Measurements from ENCODE around the gene ZNRF1. TPM values are rescaled to one million over a fixed set of nuclear protein-coding genes. Genes with fewer than 3 reads are reported as not detected.
A peak's percentile ranks its signal among the peaks of the same experiment; 100 is the strongest.
"Not testable (repeated sequence)": the region's sequence is repeated elsewhere in the genome, so short reads cannot be mapped to it uniquely, and the experiment has no call there.

Gene ZNRF1
- total RNA-seq, 2 donors from 2014 or later, result 16.7 to 17.5 TPM

DNA sequence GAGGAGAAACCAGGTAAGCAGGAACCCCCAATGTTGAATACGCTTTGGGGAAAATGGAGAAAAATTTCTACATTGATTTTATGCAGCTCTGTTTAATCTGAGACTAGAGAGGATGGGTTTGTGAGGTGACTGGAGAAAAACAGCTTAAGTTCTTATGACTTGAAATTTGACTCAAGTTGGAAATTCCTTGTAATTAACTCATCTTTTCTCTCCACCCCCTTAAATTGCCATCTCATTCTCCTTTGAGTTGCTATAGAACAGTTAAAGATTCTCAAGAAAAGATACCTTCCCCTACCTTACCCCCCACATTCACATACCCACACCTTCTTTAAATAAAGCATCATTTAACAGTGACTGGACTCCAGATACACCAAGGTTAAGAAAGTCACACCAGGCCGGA is 24.2 kb downstream of the ZNRF1 start:
- DNase-seq (no peak), ATAC-seq (no peak)
- intact Hi-C loops (cut with DNase I), result no loop called here

DNA sequence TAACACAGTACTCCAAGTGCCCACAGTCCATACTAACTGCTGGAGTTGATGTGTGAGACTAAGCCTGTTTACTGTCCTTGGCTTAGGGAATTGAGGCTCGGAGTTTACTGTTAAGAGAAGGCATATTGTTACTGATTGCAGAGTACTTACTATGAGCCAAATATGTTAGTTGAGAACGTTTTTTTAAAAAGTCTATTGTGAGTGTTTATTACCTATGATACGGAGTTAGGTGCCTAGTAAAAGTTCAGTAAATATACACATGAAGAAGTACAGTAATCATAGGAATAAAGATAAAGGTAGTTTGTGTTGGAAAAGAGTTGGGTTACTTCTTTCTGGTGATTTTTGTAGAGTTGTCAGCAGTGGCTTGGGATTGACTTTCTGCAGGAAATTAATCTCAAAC is 25.4 kb downstream of the ZNRF1 start:
- no peak for ATAC-seq
- intact Hi-C loops (cut with DNase I), result no loop called here
- no peak for DNase-seq

DNA sequence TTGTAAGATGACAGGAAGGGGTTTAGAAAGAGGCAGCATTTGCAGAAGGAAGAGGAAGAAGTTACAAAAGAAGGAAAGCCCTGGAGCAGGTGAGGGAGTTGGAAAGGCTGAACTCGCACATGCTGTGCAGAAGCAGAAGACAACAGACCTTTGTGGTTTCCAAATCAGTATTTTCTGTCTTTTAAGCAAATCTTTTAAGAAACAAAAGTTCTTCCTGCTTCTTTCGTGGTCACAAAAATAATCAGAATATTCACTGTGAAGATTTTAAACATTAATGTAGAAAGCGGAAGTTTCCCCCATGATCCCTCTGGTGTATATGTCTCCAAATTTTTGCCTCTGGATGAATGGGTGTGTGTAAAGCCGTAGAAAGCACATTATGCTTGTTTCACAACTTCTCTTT is 25.8 kb downstream of the ZNRF1 start:
- no peak for ATAC-seq
- DNase-seq, result no peak
- intact Hi-C loops (cut with DNase I), result no loop called here

DNA sequence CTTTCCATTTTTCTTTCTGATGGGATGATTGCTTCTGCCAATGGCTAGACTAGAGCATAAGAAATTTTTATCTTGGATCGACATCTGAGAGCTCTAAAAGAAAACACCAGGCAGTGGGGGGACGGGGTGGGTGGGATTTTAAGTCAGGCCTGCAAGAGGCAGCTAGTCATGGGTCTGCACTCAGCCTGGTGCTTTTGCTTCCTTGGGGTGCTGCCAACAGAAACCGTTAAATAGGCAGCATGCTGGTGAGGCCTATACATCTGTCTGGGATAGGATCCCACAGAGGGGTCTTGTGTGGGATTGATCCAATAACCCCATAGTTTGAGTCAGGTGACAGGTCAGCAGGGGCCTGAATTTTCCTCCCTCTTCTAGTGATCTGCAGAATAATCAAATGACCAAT is 26.9 kb downstream of the ZNRF1 start:
- DNase-seq (no peak), ATAC-seq (peak in 1 of 2 donors; percentile 21)
- intact Hi-C loops (cut with DNase I), result no loop called here

DNA sequence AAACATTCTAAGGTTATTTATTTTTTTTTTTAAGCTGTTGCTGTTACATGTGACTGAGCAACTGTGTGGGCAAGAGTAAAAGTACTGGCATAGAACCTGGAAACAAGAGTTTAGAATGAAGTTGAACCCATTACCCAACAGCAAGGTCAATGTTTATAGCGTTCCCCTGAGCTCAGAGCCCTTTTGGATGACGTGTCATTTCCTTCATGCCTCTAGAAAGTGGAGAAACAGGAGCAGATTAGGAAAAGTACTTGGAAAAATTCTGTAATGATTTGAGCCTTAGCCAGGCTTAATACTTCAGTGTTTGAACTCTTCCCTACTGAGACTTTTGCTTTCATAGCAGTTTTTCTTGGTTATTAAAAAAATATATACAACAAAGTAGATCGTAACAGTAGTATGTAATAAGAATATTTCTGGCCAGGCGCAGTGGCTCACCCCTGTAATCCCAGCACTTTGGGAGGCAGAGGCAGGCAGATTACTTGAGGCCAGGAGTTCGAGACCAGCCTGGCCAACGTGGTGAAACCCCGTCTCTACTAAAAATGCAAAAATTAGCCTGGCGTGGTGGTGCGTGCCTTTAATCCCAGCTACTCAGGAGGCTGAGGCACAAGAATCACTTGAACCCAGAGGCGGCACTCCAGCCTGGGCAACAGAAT is 27.5 kb downstream of the ZNRF1 start:
- DNase-seq; intact Hi-C loops (cut with DNase I): not testable (repeated sequence)
- ATAC-seq, result peak; percentile 86 to 94

DNA sequence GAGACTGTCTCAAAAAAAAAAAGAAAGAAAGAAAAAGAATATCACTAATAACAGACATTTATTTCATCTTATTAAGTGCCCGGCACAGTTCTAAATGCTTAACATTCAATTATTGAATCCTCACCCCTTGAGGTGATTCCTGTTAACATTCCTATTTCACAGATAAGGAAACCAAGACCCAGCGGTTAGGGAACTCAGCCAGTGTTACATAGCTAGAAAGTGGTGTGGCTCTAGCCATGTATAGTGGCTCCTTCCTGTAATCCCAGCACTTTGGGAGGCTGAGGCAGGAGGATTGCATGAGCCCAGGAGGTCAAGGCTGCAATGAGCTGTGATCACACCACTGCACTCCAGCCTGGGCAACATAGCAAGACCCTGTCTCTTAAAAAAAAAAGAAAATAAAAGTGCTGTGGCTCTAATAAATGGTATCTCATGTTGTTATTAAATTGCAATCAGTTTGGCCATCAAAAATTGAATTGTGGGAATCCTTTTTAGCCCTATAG is 28.1 kb downstream of the ZNRF1 start:
- intact Hi-C loops (cut with DNase I), result no loop called here
- no peak for ATAC-seq
- DNase-seq, result no peak

DNA sequence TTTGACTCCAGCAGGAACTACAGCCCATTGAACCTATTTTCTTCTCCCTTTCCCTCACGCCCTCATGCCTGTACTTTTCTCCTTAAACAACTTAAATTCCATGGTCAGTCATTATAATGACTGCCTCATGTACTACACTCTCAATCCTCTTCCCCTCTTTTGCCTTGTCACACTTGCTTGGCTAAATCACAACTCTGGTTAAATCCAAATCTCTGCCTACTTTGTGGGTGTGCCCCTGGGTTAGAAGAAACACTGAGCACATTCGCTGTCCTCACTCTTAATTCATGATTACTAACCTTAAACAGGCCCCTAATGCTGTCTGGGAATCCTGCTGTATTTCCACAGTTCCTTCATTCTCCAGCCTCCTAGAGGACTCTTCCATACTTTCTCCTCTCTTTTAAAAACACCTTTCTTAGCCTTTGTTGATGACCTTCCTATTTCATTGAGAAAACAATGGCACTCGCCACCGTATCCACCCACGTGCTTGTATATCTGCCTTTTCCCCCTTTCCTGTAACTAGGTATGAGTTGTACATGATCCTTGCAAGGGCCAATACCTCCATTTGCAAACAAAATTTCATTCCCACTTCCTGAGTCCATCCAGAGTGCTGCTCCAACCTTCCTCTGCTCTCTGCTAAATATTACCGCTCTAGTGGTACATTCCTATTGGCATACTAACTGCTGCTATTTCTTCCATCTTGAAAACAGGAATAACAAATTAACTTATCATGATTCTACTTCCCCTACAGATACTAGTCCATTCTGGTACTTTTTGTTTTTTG is 28.9 kb downstream of the ZNRF1 start:
- ATAC-seq, result no peak
- intact Hi-C loops (cut with DNase I), result no loop called here
- DNase-seq, result no peak

DNA sequence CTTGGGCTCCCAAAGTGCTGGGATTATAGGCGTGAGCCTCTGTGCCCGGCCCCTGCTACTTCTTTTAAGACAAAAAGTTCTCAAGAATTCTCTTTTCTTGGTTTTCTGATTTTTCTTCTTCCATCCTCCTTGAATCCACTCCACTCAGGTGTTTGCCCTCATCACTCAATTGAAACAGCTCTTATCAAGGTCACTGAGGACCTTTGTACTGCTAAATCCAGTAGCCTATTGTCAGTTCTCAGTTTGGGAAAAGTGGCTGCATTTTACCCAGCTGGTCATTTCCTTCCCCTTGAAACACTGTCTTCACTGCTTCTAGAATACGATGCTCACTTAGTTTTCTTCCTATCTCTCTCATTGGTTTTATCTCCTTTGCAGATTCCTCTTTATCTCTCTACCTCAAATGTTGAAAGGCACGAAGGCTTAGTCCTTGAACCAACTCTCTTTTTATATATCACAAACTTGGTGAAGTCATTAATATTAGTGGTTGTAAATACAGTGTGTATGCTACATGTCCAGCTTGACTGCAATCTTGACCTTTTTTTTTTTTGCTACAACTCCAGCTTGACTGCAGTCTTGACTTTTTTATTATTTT is 29.8 kb downstream of the ZNRF1 start:
- intact Hi-C loops (cut with DNase I), result no loop called here
- no peak for ATAC-seq

DNA sequence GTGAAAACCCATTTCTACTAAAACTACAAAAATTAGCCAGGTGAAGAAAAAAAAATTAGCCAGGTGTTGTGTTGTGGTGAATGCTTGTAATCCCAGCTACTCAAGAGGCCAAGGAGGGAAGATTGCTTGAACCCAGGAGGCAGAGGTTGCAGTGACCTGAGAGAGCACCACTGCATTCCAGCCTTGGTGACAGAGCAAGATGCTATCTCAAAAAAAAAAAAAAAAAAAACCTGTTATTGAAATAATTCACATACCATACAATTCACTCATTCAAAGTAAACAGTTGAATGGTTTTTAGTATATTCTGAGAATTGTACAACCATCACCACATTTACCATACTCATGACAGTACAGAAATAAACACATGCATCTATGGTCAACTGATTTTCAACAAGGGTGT is 31.0 kb downstream of the ZNRF1 start:
- DNase-seq (no peak), ATAC-seq (no peak)
- intact Hi-C loops (cut with DNase I), result no loop called here

More for the DNA sequence above, 29.8 kb downstream of the ZNRF1 start:
- DNase-seq, result no peak

DNA sequence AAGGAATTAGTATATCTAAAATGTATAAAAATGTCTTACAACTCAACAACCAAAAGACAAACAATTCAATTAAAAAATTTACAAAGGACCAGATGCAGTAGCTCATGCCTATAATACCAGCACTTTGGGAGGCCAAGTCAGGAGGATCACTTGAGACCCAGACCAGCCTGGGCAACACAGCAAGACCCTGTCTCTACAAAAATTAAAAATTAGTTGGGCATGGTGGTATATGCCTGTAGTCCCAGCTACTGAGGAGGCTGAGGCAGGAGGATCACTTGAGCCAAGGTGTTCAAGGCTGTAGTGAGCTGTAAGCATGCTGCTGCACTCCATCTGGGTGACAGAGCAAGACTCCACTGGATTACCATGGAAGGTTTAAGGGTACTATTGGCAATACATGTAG is 33.8 kb downstream of the ZNRF1 start:
- ATAC-seq (no peak), DNase-seq (no peak)
- intact Hi-C loops (cut with DNase I), result no loop called here

DNA sequence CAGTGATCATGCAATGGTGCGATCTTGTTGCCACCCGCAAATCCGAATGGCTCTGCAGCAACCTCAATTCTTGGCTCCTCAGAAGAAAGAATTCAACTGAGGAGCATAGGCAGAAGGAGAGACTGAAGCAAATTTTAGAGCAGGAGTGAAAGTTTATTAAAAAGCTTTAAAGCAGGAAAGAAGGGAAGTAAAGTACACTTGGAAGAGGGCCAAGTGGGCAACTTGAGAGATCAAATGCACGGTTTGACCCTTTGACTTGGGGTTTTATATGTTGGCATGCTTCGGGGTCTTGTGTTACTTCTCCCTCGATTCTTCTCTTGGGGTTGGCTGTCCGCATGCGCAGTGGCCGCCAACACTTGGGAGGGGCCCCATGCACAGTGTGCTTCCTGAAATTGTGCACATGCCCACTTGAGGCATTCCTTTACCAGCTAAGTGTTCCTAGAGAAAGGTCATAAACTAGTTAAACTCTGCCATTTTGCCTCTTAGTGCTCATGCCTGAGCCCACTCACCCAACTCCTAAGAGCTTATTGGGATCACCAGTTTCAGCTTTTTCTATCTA is 36.7 kb downstream of the ZNRF1 start:
- ATAC-seq (no peak), DNase-seq (no peak)
- intact Hi-C loops (cut with DNase I), result no loop called here

DNA sequence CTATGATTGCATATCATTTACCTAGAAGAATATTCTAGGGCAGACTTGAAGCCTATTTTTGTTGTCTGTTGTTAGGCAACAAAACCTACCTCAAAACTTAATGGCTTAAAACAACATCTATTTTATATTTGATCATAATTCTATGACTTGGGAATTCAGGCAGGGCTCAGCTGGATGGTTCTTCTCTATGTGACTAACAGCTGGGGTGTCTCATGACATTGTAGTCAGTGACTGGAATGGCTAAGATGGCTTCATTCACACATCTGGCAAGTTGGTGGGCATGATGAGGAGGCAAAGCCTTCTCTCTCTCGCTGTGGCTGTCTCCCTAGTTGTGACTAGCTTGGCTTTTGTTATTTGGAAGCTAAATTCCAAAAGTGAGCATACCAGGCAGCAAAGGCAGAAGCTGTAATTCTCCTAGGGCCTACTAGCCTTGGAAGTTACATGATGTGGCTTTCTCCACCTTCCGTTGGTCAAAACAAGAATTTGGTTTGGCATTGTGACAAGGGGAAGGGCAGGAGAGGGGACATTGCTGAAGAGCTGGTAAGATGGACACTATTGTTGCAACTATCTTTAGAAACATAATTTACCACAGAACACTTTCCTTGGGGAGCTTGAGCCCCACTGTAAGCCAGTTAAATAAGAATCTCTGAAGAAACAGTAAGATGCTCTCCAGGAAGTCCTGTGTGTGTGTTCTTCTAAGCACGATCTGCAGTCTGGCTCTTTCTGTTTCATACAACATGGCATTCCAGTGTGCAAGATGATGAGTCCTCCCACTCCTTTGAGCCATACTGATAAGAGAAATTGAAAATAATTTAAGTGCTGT is 39.4 kb downstream of the ZNRF1 start:
- DNase-seq (no peak), ATAC-seq (no peak)
- intact Hi-C loops (cut with DNase I), result no loop called here

DNA sequence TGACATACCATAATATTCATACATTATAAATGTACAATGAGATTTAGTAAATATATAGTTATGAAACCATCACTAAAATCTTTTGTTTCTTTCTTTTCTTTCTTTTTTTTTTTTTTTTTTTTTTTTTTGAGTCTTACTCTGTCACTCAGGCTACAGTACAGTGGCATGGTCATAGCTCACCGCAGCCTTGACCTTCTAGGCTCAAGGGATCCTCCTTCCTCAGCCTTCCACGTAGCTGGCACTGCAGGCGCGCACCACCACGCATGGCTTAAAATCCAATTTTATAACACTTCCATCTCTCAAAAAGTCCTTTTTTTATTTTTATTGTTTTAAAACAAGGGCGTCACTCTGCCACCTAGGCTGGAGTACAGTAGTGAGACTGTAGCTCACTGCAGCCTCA is 41.1 kb downstream of the ZNRF1 start:
- no peak for ATAC-seq
- intact Hi-C loops (cut with DNase I), result loop anchor here in 1 of 2 donors (5.0 kb wide), 1 partner anchor 38 kb away; no protein-coding TSS in a partner anchor
- DNase-seq, result no peak

DNA sequence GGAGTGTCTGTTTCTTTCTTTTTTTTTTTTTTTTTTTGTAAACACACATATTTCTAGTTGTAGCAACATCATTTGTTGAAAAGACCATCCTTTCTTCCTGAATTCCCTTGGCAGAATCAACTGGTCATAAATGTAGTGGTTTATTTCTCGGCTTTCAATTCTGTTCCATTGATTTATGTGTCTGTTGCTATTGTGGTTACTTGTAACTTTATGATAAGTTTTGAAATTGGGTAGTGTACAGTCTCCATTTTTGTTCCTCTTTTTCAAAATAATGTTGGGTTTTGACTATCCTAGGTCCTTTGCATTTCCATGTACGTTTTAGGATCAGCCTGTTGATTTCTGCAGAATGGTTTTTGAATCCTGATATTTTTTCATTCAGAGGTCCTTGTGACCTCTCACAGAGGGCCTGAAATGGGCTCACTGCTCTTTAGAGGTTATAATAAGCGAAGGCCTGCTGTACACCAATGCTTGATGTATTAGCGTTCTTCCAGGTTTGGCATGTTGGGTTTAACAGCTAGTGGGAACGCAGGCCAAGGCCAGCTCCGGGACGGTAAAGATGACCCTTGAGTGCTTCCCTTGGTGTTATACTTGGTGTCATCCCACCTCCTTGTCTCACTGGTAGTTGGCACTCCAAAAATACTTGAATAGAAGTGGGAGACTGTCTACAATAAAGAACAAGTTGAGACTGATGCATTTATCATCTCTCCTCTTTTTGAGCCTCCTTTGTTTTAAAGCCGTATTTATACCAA is 43.8 kb downstream of the ZNRF1 start:
- ATAC-seq, result peak in 1 of 2 donors; percentile 38
- intact Hi-C loops (cut with DNase I), result loop anchor here in 1 of 2 donors (5.0 kb wide), 1 partner anchor 40 kb away; no protein-coding TSS in a partner anchor
- DNase-seq, result no peak

DNA sequence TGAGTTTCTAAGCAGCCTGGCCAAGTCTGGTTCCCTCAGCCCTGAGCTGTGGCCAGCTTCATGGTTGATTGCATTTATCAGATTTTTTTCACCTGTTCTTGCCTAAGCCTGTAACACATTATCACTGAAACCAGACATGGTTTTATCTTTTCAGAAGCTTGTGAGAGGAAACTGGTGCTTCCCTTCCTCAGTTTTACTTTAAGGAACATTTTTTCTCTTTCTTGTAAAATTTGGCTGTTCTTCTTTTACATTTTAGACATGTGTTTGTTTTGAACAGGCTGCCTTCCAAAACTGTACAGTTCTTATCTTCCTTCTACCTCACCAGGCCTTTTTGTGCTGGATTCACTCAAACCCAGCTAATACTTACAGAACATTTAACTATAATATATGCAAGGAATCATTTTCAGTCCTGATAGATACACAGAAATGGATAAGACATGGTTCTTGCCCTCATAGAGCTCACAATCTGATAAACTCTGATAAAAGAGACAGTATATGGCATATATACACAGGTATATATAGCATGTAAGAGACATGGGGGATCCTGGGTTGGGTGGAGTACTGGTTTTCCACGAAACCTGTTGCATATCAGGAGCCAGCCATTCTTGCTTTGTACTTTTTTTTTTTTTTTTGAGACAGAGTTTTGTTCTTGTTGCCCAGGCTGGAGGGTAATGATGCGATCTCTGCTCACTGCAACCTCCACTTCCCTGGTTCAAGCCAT is 44.5 kb downstream of the ZNRF1 start:
- DNase-seq (no peak), ATAC-seq (peak; percentile 25 to 64)
- intact Hi-C loops (cut with DNase I), result loop anchor here in 1 of 2 donors (5.0 kb wide), 1 partner anchor 41 kb away; no protein-coding TSS in a partner anchor

DNA sequence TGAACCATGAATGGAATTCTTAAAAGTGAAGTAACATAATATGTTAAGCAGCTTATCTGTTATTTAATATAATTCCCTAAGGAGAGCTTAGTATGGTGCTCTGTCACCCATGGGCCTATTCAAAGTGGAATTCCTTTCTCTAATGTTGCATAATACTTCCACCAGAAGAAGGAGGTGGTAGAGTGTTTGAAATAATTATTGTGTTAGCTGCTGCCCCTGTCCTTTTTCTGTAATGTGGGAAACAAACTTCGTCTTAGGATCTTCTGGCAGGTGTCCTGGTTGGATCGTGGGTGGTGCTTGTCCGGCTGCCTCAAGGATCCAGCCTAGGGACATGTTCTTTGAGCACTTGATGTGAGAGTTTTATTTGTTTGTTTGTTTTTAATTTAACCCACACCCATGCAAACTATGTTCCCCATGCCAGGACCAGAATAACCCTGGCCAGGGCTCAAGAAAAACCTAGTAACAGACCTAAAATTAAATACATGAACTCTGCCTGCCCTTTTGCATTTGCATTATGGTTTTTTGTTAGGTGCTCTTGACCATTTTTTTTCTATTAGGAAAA is 46.1 kb downstream of the ZNRF1 start:
- intact Hi-C loops (cut with DNase I), result loop anchor here in 1 of 2 donors (5.0 kb wide), 1 partner anchor 43 kb away; no protein-coding TSS in a partner anchor
- DNase-seq, result peak; percentile 48
- peak; percentile 50 for ATAC-seq

DNA sequence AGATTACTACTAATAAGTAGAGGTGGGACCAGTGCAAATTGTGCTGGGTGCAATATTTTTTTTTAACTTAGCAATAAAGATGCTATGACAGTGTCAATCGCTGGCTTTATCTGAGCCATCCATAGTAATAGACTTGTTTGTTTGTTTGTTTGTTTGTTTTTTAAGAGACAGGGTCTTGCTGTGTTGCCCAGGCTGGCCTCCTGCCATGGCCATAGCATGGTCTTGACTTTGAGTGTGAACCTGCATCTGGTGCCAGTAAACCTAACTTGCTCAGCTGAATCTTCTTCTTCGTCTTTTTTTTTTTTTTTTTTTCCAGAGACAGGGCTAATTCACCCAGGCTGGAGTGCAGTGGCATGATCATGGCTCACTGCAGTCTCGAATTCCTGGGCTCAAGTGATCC is 46.6 kb downstream of the ZNRF1 start:
- intact Hi-C loops (cut with DNase I), result no loop called here
- DNase-seq (no peak), ATAC-seq (peak in 1 of 2 donors; percentile 5)

Data from left cardiac atrium (tissue), 4 donors.